ENCODE data around the gene THBS1.

Gene THBS1

GRCh38 chr15:39640665-39641064 is 59.8 kb downstream of the THBS1 start:
- no peak for DNase-seq

- no peak for DNase-seq
These were observed 60.5 kb downstream of the THBS1 start for GRCh38 chr15:39641191-39641889.

- DNase-seq = no peak
These were observed 61.2 kb downstream of the THBS1 start for GRCh38 chr15:39642011-39642640.

- no peak for DNase-seq
These were observed 62.8 kb downstream of the THBS1 start for GRCh38 chr15:39643727-39644126.

DNA sequence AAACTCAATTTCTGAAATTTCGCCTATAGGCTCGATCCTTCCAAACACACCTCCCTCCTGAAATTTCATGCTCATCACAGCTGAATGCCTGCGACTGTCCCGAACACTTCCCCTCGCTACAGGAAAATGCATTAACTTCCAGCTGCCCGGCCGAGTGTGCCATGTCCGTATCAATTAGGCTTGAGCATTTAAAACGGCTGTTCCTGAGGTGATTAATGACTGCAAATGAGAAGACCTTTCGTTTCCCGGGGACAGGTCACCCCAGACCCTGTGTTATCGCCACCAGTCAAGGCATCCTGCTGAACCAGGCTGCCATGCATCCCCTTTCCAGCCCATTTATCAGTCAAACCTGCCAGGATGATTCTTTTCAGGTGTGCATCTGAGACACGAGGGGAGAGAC is 63.3 kb downstream of the THBS1 start:
- DNase-seq = no peak

DNA sequence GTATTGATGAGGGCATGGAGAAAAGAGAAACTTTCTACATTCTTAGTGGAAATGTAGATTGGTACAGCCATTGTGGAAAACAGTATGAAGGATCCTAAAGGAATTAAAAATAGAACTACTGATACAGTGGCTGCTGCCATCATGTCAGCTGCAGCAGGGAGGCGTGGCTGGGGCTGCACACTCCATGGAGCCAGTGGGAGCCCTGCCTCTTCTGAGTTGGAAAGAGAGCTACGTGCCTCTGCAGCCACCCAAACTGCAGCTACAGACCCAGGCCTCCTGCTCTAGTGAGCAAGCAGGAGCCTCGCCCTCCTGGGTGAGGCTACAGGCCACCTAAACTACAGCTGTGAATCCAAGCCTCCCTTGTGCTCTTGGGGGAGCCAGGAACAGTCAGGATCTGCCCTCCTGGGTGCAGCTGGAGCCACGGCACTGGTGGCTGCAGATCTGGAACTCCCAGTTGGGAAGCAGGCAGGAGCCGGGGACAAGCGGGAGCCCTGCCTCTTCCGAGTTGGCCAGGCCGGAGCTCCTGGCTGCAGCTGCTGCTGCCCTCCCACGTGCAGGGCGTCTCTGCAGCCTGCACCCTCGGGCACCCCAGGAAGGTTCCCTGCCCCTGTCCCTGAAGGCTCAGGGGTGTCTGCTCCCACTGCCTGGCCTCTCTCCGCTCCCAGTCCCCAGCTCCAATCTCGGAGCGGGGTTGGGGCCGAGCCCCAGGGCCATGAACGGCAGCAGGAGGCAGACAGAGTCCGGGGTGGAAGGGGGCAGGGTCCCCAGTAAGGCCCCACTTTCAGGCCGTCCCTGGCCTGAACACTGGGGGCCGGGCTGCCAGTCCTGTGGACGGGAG is 64.5 kb downstream of the THBS1 start:
- no peak for DNase-seq

DNA sequence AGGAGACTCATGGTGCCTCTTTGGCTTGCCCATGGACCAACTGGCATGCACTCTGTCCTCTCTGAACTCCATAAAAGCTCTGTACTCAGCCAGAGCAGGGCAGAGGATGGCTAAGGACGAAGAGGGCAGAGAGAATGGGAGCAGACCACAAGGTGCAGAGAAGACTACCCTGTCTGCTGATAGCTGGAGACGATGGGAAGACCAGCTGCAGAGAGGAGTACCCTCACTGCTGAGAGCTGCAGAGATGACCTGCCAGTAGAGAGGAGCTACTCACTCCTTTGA is 65.0 kb downstream of the THBS1 start:
- no peak for DNase-seq

DNA sequence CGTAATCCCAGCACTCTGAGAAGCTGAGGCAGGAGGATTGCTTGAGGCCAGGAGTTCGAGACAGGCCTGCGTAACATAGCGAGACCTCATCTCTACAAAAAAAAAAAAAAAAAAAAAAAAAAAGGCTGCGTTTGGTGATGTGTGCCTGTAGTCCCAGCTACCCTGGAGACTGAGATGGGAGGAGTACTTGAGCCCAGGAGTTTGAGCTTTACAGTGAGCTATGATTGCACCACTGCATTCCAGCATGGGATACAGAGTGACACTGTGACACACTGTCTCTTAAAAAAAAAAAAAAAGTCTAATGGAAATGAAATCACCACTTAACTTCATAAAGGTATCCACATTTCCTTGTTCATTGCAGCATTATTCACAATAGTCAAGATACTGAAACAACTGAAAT is 65.5 kb downstream of the THBS1 start:
- DNase-seq = no peak

Data from activated CD8-positive, alpha-beta memory T cell treated with anti-CD3 and anti-CD28 coated beads, Interleukin-2, amount 50 U/mL, for 48 hours (primary cell).